Rectal smooth muscle tissue (tissue), 1 donor: ENCODE data around the gene CEP72.
"Not testable (repeated sequence)": the region's sequence is repeated elsewhere in the genome, so short reads cannot be mapped to it uniquely, and the experiment has no call there.

Experiments
- H3K27ac ChIP-seq: one replicate; pipeline ENCODE4 v1.7.0; 2013; ENCODE audit warnings: low read depth, low read length, inconsistent platforms
- H3K27me3 ChIP-seq: one replicate; pipeline ENCODE4 v1.7.0; 2013; ENCODE audit warnings: low read length; ENCODE audit not compliant: control insufficient read depth, insufficient read depth
- H3K36me3 ChIP-seq: one replicate; pipeline ENCODE4 v1.7.0; 2013; ENCODE audit warnings: low read length; ENCODE audit not compliant: control insufficient read depth, insufficient read depth
- H3K4me1 ChIP-seq: one replicate; pipeline ENCODE4 v1.7.0; 2013; ENCODE audit warnings: low read length; ENCODE audit not compliant: control insufficient read depth, insufficient read depth
- H3K4me3 ChIP-seq: one replicate; pipeline ENCODE4 v1.7.0; 2013; ENCODE audit warnings: low read length
- H3K9ac ChIP-seq: one replicate; pipeline ENCODE4 v1.7.0; 2013; ENCODE audit warnings: low read length

The CEP72 gene

DNA sequence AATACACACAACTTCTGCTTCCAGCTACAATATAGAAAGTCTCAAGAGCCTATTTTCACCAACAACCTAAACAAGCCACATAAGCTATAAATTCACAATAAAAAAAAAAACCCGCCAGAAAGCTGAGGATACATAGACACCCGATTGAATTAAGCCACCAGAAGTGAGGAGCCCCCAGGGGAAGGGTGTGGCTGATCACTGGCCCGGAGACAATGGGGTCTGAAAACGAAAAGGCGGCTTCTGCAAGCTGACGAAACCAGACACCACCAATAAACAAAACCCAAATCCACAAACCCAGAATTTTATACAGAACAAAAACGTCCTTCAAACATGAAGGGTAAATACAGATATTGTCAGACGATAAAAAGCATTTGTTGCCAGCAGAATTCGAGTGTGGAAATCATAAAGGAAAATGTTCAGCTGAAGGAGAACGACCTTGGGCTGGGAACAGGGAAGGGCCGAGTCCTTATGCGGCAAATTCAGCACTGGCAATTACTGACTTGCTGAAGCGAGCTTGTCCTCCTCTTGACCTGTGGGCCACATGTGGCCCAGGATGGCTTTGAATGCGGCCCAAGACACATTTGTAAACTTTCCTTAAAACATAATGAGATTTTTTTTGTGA is 39.6 kb upstream of the CEP72 start:
- H3K9ac ChIP-seq: no peak overlapping the region
- no peaks in the 10 kb centered on the region for H3K27me3 ChIP-seq
- H3K27ac ChIP-seq: no peak overlapping the region
- no peaks in the 10 kb centered on the region for H3K36me3 ChIP-seq
- no peaks in the 10 kb centered on the region for H3K4me1 ChIP-seq
- H3K4me3 ChIP-seq: no peak overlapping the region

DNA sequence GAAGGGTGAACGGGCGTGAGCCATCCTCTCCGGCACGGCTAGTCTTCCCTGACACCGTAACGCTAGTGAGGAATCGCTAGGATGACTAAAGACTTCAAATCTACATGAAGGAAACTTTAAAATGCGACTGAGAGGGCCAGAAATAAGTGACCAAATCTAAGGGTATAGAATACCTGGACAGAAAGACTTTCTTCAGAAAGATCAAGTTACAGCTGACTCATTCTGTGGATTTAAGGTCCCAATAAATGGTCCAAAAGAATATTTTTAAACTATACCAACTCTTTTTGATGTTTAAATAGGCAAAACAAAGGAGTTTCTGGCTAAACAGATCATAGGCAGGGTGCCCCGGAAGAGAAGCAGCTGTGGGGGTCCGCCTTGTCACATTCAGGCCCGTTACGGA is 38.9 kb upstream of the CEP72 start:
- no peaks in the 10 kb centered on the region for H3K36me3 ChIP-seq
- no peak overlapping the region for H3K9ac ChIP-seq
- H3K4me1 ChIP-seq: no peaks in the 10 kb centered on the region
- H3K27me3 ChIP-seq: no peaks in the 10 kb centered on the region
- H3K4me3 ChIP-seq: no peak overlapping the region
- no peak overlapping the region for H3K27ac ChIP-seq

DNA sequence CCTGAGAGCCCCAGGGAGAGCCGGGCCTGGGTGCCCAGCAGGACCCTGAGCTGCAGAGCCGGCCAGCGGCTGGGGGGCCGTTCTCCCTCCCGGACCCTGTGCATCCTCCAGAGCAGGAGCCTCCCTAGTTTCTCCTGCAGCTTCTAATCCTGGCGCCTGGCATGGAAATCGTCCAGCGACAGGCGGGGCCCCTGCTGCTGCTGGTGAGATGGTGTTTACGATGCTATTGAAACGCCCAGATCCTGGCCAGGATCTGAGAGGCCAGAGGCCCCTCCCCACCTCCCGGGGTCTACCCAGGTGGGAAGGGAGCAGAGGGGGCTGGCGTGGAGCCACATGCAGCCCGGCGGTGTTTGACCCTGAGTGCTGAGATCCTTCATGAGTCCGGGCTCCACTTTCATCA is 38.2 kb upstream of the CEP72 start:
- H3K4me3 ChIP-seq: no peak overlapping the region
- no peak overlapping the region for H3K27ac ChIP-seq
- H3K27me3 ChIP-seq: no peaks in the 10 kb centered on the region
- H3K9ac ChIP-seq: no peak overlapping the region
- no peaks in the 10 kb centered on the region for H3K36me3 ChIP-seq
- H3K4me1 ChIP-seq: no peaks in the 10 kb centered on the region

DNA sequence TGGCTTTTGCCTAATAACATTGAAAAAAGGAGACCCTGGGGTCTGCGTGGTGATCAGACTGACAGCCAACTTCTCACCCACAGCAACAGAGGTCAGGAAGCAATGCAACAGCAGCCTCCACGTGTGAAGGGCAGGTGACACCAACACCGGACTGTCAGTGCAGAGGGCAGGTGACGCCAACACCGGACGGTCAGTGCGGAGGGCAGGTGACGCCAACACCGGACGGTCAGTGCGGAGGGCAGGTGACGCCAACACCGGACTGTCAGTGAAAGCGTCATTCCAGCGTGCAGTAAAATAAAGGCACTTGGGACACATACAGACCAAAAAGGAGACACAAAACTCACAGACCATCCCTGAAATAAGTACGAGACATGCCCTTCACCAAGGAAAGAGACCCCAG is 37.2 kb upstream of the CEP72 start:
- Histone ChIP-seq H3K27me3 (no peaks in the 10 kb centered on the region), H3K4me1 (no peaks in the 10 kb centered on the region), H3K27ac (no peak overlapping the region), H3K9ac (no peak overlapping the region), H3K4me3 (no peak overlapping the region), H3K36me3 (no peaks in the 10 kb centered on the region)

DNA sequence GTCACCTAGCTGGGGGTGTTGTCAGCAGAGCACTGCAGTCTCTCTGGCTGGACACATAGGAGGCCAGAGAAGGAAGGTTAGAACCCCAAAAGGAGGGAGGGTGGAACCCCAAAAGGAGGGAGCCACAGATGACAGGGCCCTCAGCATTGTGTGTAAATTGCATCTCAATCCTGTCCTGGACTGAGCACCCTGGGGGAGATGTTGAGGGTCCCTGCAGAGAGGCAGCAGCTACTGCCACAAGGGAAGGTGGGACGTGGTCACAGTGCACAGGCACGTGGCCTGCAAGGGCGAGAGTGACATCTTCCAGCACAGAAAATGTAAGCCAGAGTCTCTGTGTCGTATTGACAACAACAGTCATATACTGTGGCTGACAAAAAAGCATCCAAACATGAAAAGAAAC is 36.5 kb upstream of the CEP72 start:
- Histone ChIP-seq H3K27ac (no peak overlapping the region), H3K4me1 (no peaks in the 10 kb centered on the region), H3K9ac (no peak overlapping the region), H3K27me3 (no peaks in the 10 kb centered on the region), H3K4me3 (no peak overlapping the region), H3K36me3 (no peaks in the 10 kb centered on the region)

DNA sequence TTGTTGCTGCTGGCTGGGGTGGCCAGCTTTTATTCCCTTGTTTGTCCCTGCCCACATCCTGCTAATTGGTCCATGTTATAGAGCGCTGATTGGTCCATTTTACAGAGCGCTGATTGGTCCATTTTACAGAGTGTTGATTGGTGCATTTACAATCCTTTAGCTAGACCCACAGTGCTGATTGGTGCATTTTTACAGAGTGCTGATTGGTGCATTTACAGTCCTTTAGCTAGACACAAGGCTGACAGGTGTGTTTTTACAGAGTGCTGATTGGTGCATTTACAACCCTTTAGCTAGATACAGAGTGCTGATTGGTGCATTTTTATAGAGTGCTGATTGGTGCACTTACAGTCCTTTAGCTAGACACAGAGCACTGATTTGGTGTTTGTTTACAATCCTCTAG is 34.9 kb upstream of the CEP72 start:
- not testable (repeated sequence) for H3K9ac ChIP-seq, H3K36me3 ChIP-seq, H3K27me3 ChIP-seq, H3K4me3 ChIP-seq, H3K4me1 ChIP-seq, H3K27ac ChIP-seq

DNA sequence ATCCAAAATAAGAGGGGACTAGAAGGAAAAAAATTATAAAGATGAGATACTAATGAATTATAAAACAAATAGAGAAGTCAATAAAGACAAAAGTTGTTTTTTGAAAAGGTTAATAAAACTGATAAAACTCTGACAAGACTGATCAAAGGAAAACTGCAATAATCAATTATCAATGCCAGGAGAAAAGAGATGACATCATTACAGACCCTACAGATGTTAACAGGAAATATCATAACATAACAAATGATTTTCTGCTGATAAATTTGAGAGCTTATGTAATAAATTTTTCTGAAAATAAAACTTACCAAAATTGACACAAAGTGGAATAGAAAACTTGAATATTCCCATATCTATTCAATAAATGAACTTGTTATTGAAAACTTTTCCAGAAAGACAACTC is 34.3 kb upstream of the CEP72 start:
- no peaks in the 10 kb centered on the region for H3K36me3 ChIP-seq
- no peak overlapping the region for H3K9ac ChIP-seq
- no peak overlapping the region for H3K27ac ChIP-seq
- H3K4me3 ChIP-seq: no peak overlapping the region
- no peaks in the 10 kb centered on the region for H3K4me1 ChIP-seq
- H3K27me3 ChIP-seq: peaks cover 3% of the 10 kb centered on the region

DNA sequence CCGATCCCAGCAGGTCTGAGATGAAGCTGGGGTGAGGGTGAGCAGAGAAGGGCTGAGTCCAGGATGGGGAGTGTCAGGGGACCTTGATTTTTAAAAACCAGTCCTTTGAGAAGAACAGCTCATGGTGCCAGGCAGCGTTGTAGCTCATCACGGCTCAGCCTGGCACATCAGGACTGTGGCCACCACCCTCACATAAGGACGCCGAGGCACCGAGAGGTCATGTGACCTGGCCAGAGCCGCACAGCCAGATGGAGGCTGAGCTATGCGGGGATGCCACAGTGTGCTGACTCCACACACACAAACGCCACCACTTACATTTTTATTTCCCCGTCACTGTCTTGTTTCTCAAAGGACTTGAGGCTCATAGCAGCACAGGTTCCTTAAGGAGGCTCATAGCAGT is 32.9 kb upstream of the CEP72 start:
- H3K4me3 ChIP-seq: no peak overlapping the region
- H3K4me1 ChIP-seq: no peaks in the 10 kb centered on the region
- H3K36me3 ChIP-seq: no peaks in the 10 kb centered on the region
- H3K27ac ChIP-seq: no peak overlapping the region
- peaks cover 3% of the 10 kb centered on the region for H3K27me3 ChIP-seq
- no peak overlapping the region for H3K9ac ChIP-seq

DNA sequence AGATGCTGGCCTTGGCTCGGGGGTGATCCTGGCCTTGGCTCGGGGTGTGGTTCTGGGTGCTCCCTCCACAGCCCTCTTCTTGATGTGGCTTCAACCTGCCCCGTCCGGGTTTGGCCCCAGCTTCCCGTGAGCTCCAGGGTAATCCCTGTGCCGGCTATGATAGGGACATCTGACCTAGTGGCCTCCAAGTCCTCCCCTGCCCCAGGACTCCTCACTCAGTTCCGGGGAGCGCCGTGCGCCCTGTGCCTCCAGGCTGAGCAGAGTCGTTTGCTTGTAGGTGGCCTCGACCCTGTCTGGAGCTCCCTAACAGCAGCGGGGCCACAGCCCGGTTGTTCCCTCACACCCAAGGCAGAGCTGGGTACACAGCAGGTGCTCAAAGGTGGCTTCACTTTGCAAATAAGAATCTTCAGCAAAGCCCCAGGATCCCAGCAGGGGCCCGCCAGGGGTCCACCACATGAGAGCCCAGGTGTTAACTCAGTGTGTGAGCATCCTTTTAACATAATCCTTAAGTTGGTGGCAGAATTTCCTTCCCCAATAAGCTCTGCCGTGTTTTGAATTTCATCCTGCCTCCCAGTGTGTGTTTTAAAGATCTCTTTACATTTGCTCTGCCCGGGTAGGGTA is 32.3 kb upstream of the CEP72 start:
- Histone ChIP-seq H3K36me3 (no peaks in the 10 kb centered on the region), H3K27ac (no peak overlapping the region), H3K9ac (no peak overlapping the region), H3K4me1 (no peaks in the 10 kb centered on the region), H3K4me3 (no peak overlapping the region), H3K27me3 (peaks cover 3% of the 10 kb centered on the region)

DNA sequence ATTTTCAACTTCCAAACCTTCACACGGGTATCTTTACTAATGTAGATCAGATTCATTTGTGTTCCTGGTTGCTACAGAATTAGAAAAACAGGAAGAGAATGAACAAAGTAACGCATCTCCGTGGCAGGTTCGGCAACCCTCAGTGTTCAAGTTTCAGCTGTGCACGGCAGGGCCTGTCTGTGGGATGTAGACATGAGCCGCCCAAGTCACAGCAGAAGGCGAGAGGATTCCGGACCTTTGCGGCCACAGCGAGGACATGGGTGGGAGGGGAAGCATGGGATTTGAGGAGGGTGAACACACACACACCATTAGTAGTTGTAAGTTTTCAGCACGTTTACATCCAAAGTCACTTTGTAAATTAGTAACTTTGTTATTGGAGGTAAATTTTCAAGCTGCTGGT is 31.7 kb upstream of the CEP72 start:
- Histone ChIP-seq H3K9ac (no peak overlapping the region), H3K4me1 (no peaks in the 10 kb centered on the region), H3K27me3 (peaks cover 3% of the 10 kb centered on the region), H3K36me3 (no peaks in the 10 kb centered on the region), H3K4me3 (no peak overlapping the region), H3K27ac (no peak overlapping the region)

DNA sequence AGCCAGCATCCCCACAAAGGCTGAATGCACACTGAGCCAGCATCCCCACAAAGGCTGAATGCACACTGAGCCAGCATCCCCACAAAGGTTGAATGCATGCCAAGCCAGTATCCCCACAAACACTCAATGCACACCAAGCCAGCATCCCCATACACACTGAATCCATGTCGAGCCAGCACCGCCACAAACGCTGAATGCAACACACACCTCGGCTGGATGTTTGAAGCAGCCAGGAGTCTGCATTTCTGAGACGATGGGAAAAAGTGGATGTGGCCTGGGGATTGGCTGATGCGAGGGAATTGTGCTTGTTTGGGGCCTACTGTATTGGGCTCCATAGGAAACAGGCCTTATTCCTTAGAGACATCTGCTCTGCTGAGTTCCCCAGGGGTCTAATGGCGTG is 30.9 kb upstream of the CEP72 start:
- H3K36me3 ChIP-seq: no peaks in the 10 kb centered on the region
- peaks cover 3% of the 10 kb centered on the region for H3K27me3 ChIP-seq
- H3K4me3 ChIP-seq: no peak overlapping the region
- no peak overlapping the region for H3K9ac ChIP-seq
- H3K27ac ChIP-seq: no peak overlapping the region
- H3K4me1 ChIP-seq: no peaks in the 10 kb centered on the region

DNA sequence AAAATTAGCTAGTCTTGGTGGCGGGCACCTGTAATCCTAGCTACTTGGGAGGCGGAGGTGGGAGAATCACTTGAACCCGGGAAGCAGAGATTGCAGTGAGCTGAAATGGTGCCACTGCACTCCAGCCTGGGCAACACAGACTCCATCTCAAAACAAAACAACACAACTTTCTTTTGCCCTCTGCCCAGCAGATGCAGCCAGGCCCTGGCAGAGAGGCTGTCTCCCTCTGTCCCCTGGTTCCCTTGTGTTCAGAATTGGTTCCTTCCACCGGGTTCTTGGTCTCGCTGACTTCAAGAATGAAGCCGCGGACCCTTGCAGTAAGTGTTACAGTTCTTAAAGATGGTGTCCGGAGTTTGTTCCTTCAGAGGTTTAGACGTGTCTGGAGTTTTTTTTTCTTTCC is 30.2 kb upstream of the CEP72 start:
- Histone ChIP-seq H3K36me3 (no peaks in the 10 kb centered on the region), H3K27me3 (peaks cover 3% of the 10 kb centered on the region), H3K4me3 (no peak overlapping the region)

DNA sequence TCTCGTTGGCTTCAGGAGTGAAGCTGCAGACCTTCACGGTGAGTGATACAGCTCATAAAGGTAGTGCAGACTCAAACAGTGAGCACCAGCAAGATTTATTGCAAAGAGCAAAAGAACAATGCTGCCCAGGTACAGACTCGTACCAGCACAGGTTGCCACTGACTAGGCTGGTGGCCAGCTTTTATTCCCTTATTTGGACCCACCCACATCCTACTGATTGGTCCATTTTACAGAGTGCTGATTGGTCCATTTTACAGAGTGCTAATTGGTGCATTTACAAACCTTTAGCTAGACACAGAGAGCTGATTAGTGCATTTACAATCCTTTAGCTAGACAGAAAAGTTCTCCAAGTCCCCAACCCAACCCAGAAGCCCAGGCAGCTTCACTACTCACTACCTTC is 29.7 kb upstream of the CEP72 start:
- H3K4me3 ChIP-seq, H3K27me3 ChIP-seq, H3K27ac ChIP-seq, H3K4me1 ChIP-seq, H3K9ac ChIP-seq, H3K36me3 ChIP-seq: not testable (repeated sequence)

More for the DNA sequence above, 30.2 kb upstream of the CEP72 start:
- no peak overlapping the region for H3K27ac ChIP-seq
- H3K9ac ChIP-seq: no peak overlapping the region
- no peaks in the 10 kb centered on the region for H3K4me1 ChIP-seq
